Hepatocyte (in vitro differentiated cells): ENCODE measurements around the gene MPC2. TPM values are rescaled to one million over a fixed set of nuclear protein-coding genes. Genes with fewer than 3 reads are reported as not detected.

Source experiments
- DNase-seq: peaks from one replicate; pipeline ENCODE4 v3.0.0-alpha.2; 2016; ENCODE audit warnings: low spot score
- H2AFZ ChIP-seq: fragments of 200-600 bp; sonication (generic); 2 replicates; pipeline ENCODE4 v1.6.0; 2016; ENCODE audit warnings: antibody characterized with exemption, mild to moderate bottlenecking
- H3K27ac ChIP-seq: fragments of 200-600 bp; sonication (generic); 2 replicates; pipeline ENCODE4 v1.5.1; 2016; ENCODE audit warnings: mild to moderate bottlenecking
- H3K27me3 ChIP-seq: fragments of 200-600 bp; sonication (generic); 2 replicates; pipeline ENCODE4 v1.6.1; 2016
- H3K36me3 ChIP-seq: fragments of 200-600 bp; sonication (generic); replicated peaks from 2 replicates; pipeline ENCODE4 v1.5.1; 2016; ENCODE audit warnings: low read depth; ENCODE audit not compliant: insufficient read depth
- H3K4me1 ChIP-seq: fragments of 200-600 bp; sonication (generic); 2 replicates; pipeline ENCODE4 v1.5.1; 2016; ENCODE audit warnings: mild to moderate bottlenecking, moderate library complexity; ENCODE audit not compliant: insufficient read depth
- H3K4me2 ChIP-seq: fragments of 200-600 bp; sonication (generic); 2 replicates; pipeline ENCODE4 v1.6.0; 2016
- H3K4me3 ChIP-seq: fragments of 200-600 bp; sonication (generic); 2 replicates; pipeline ENCODE4 v1.5.1; 2016; ENCODE audit warnings: mild to moderate bottlenecking
- H3K79me2 ChIP-seq: fragments of 200-600 bp; sonication (generic); 2 replicates; pipeline ENCODE4 v1.6.0; 2017; ENCODE audit warnings: mild to moderate bottlenecking
- H3K9me2 ChIP-seq: fragments of 200-600 bp; sonication (generic); replicated peaks from 2 replicates; pipeline ENCODE4 v1.6.0; 2017; ENCODE audit warnings: mild to moderate bottlenecking; ENCODE audit not compliant: insufficient read depth
- H3K9me3 ChIP-seq: fragments of 200-600 bp; sonication (generic); 2 replicates; pipeline ENCODE4 v1.5.1; 2016; ENCODE audit warnings: low read depth, mild to moderate bottlenecking
- H4K20me1 ChIP-seq: fragments of 200-600 bp; sonication (generic); 2 replicates; pipeline ENCODE4 v1.6.0; 2016; ENCODE audit warnings: mild to moderate bottlenecking; ENCODE audit not compliant: insufficient read depth, poor library complexity, severe bottlenecking
- CTCF ChIP-seq: fragments of 200-600 bp; sonication (generic); IDR thresholded peaks from 2 replicates; pipeline ENCODE4 v1.5.1; 2016; ENCODE audit warnings: antibody characterized with exemption, mild to moderate bottlenecking; ENCODE audit not compliant: poor library complexity
- EZH2 ChIP-seq: fragments of 200-600 bp; sonication (generic); IDR thresholded peaks from 2 replicates; pipeline ENCODE4 v1.6.1; 2016; ENCODE audit warnings: antibody characterized with exemption, mild to moderate bottlenecking, borderline replicate concordance
- EZH2phosphoT487 ChIP-seq: fragments of 200-600 bp; sonication (generic); IDR thresholded peaks from one replicate; pipeline ENCODE4 v1.6.1; 2018; ENCODE audit warnings: antibody characterized with exemption, mild to moderate bottlenecking, low read depth, moderate library complexity; ENCODE audit not compliant: unreplicated experiment, severe bottlenecking
- WGBS: methylation state at CpG from one replicate; pipeline ENCODE4 v1.1.6; 2016; ENCODE audit warnings: low lambda C conversion rate; ENCODE audit errors: missing lambda C conversion rate; 5-methylcytosine and 5-hydroxymethylcytosine counted together
- polyA plus RNA-seq: library from polyadenylated mRNA; unstranded; fragments of >200 nt; fragmentation: Nextera tagmentation; extraction: Ambion mirVana; gene quantifications from 2 replicates; pipeline ENCODE4 v1.2.1, GENCODE V29; 2016
- total RNA-seq: library from RNA; depleted of rRNA; stranded (reverse); fragments of >200 nt; gene quantifications from 2 replicates; pipeline ENCODE4 v1.2.3, GENCODE V29; 2014

MPC2 gene
- total and polyA plus RNA-seq, 2 experiments from 2014 or later = 137 to 215 TPM

DNA sequence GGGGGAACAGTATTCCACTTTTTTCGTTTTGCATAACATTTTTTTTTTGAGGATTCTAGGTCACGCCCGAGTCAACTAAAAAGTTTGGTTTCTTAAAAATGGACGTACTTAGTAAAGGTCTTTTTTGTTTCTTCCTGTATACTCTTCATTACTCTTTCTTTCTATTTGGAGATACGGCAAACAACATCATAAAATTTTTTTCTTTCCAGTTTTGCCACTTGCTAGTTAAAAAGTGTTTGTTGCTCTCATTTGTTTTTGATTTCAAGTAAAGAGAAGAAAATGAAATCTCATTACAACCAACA is 788 bp upstream of the MPC2 start:
- TF ChIP-seq CTCF = no peak
- no peak for TF ChIP-seq EZH2phosphoT487
- TF ChIP-seq EZH2 = no peak
- H3K27me3 ChIP-seq = no peaks in the 10 kb centered on the region
- H3K9me2 ChIP-seq = no peaks in the 10 kb centered on the region
- 1% methylated on average over 5 of the region's 5 CpGs for WGBS
- no peak for DNase-seq
- no peaks in the 10 kb centered on the region for H3K36me3 ChIP-seq
- H4K20me1 ChIP-seq = peaks cover 21% of the 10 kb centered on the region
- peak overlapping the region; percentile 51 for H2AFZ ChIP-seq
- H3K79me2 ChIP-seq = peaks cover 84% of the 10 kb centered on the region
- no peaks in the 10 kb centered on the region for H3K9me3 ChIP-seq
- peak overlapping the region; percentile 75 for H3K4me2 ChIP-seq
- H3K4me3 ChIP-seq = peak overlapping the region; percentile 97
- H3K27ac ChIP-seq = peak overlapping the region; percentile 99
- H3K4me1 ChIP-seq = peaks cover 13% of the 10 kb centered on the region

DNA sequence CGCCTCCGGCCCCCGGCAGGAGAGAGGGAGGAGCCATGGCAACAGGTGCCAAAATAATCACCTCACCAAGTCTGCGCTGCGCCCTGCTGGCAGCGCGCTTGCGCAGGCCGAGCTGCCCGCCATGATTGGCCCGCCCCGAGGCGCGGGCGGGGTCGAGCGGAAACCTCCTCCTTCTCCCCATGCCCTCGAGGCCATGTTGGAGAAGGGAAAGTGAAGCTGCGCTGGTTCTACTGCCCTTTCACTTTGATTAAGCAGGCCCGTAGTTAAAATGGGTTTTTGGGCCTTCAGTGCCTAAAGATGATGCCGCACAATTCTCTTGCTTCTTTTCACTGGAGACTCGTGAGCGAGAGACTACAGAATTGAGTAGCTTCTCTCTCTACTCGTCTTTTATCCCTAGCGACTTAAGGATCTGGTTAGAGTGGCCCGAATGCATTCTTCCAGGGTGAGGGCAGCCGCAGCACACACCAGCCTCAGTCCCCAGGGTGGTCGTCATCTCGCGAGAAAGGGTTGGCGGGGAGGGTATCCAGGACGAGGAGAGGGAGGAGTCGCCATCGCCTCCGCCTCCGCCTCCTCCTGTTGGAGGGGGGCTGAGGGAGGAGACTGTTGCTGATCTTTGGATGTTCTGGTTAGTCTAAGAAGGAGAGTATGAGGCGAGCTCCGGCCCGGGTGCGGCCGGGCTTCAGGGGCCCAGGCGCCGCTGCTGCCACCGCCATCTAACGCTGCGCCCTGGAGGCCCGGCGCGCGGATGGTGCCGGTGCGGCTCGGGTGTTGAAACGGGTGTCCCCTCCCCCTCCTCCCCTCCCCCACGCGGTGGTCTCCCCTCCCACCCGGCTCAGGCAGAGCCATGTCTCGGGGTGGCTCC is 573 bp downstream of the MPC2 start, which contains the start of gene DCAF6:
Gene DCAF6 (plus strand): TSS at position 616 of the 862 bp plus-strand sequence. CDS start 229 bp downstream, at position 845.
- Histone ChIP-seq H3K9me3 (no peaks in the 10 kb centered on the region), H3K79me2 (peaks cover 84% of the 10 kb centered on the region), H2AFZ (peak within 1 kb of the TSS; percentile 82), H4K20me1 (peaks cover 21% of the 10 kb centered on the region), H3K36me3 (no peaks in the 10 kb centered on the region), H3K27ac (peak within 1 kb of the TSS; percentile 99), H3K4me1 (peaks cover 17% of the 10 kb centered on the region), H3K4me3 (peak within 1 kb of the TSS; percentile 97), H3K9me2 (no peaks in the 10 kb centered on the region), H3K4me2 (peak within 1 kb of the TSS; percentile 78), H3K27me3 (no peaks in the 10 kb centered on the region)
- WGBS = under 1% methylated on average over 37 of the region's 58 CpGs
- TF ChIP-seq EZH2 (no peak), EZH2phosphoT487 (no peak), CTCF (no peak)
- peak; percentile 99 for DNase-seq

GRCh38 chr1:167935216-167936067 is 1.4 kb downstream of the MPC2 start:
- peaks cover 17% of the 10 kb centered on the region for H3K4me1 ChIP-seq

More at GRCh38 chr1:167935216-167936067, 1.4 kb downstream of the MPC2 start:
- DNase-seq = peak; percentile 53
- no peaks in the 10 kb centered on the region for H3K36me3 ChIP-seq
- H3K27ac ChIP-seq = peak overlapping the region; percentile 90
- no peak for TF ChIP-seq EZH2phosphoT487
- TF ChIP-seq EZH2 = no peak
- no peak for TF ChIP-seq CTCF
- H3K4me3 ChIP-seq = peak overlapping the region; percentile 56
- H3K79me2 ChIP-seq = peaks cover 84% of the 10 kb centered on the region
- H3K9me3 ChIP-seq = no peaks in the 10 kb centered on the region
- peak overlapping the region; percentile 48 for H2AFZ ChIP-seq
- peak overlapping the region; percentile 78 for H3K4me2 ChIP-seq
- H4K20me1 ChIP-seq = peaks cover 17% of the 10 kb centered on the region
- H3K9me2 ChIP-seq = no peaks in the 10 kb centered on the region
- WGBS = 2% methylated on average over 42 of the region's 45 CpGs
- H3K27me3 ChIP-seq = no peaks in the 10 kb centered on the region
